Activated naive CD4-positive, alpha-beta T cell treated with Interleukin-2 at 50 U/mL for 16 hours (primary cell): ENCODE results near the gene FSHR.

ENCODE experiments used
- DNase-seq: peaks from one replicate; pipeline ENCODE4 v3.0.0-alpha.2; 2020

The FSHR gene

GRCh38 chr2:49028101-49028500 lies 126.2 kb downstream of the FSHR start:
- no peak for DNase-seq

- no peak for DNase-seq
Measured at GRCh38 chr2:49026706-49027105, 127.6 kb downstream of the FSHR start.

GRCh38 chr2:49021271-49021670 lies 133.0 kb downstream of the FSHR start:
- no peak for DNase-seq

GRCh38 chr2:49005261-49005660 lies 149.1 kb downstream of the FSHR start:
- no peak for DNase-seq

GRCh38 chr2:49004036-49004626 lies 150.2 kb downstream of the FSHR start:
- no peak for DNase-seq

- DNase-seq: no peak
Measured at GRCh38 chr2:49003201-49003600, 151.1 kb downstream of the FSHR start.

- DNase-seq: no peak
Measured at GRCh38 chr2:49002750-49003149, 151.6 kb downstream of the FSHR start.

- DNase-seq: no peak
Measured at GRCh38 chr2:49000695-49001094, 153.6 kb downstream of the FSHR start.

GRCh38 chr2:48998449-48998848 lies 155.9 kb downstream of the FSHR start:
- no peak for DNase-seq

- no peak for DNase-seq
Measured at GRCh38 chr2:48993576-48993975, 160.7 kb downstream of the FSHR start.

- DNase-seq: no peak
Measured at GRCh38 chr2:48991415-48992131, 162.7 kb downstream of the FSHR start.

- no peak for DNase-seq
Measured at GRCh38 chr2:48984922-48985321, 169.4 kb downstream of the FSHR start.

GRCh38 chr2:48983551-48983950 lies 170.8 kb downstream of the FSHR start:
- no peak for DNase-seq

- DNase-seq: no peak
Measured at GRCh38 chr2:48982887-48983435, 171.4 kb downstream of the FSHR start.

GRCh38 chr2:48980846-48981245 lies 173.5 kb downstream of the FSHR start:
- DNase-seq: no peak

- DNase-seq: no peak
Measured at GRCh38 chr2:48979691-48980090, 174.6 kb downstream of the FSHR start.

GRCh38 chr2:48978131-48978530 lies 176.2 kb downstream of the FSHR start:
- no peak for DNase-seq

- no peak for DNase-seq
Measured at GRCh38 chr2:48971801-48972200, 182.5 kb downstream of the FSHR start.

GRCh38 chr2:48968011-48968410 lies 186.3 kb downstream of the FSHR start:
- no peak for DNase-seq

GRCh38 chr2:48965204-48965603 lies 189.1 kb downstream of the FSHR start:
- no peak for DNase-seq

- DNase-seq: no peak
Measured at GRCh38 chr2:48961009-48961408, 193.3 kb downstream of the FSHR start.

- no peak for DNase-seq
Measured at GRCh38 chr2:48954935-48955334, 199.4 kb downstream of the FSHR start.

GRCh38 chr2:48954311-48954710 lies 200.0 kb downstream of the FSHR start:
- DNase-seq: no peak

- DNase-seq: no peak
Measured at GRCh38 chr2:48952614-48953013, 201.7 kb downstream of the FSHR start.

GRCh38 chr2:48952143-48952542 lies 202.2 kb downstream of the FSHR start:
- no peak for DNase-seq
